ENCODE measurements around the gene PTPRG. TPM values are rescaled to one million over a fixed set of nuclear protein-coding genes. Genes with fewer than 3 reads are reported as not detected.

PTPRG gene
- total and polyA plus RNA-seq, 2 donors (not counting 3 experiments of a cell fraction or from before 2014, with no cell fraction given) = 8.9 to 39.1 TPM

- Histone ChIP-seq H3K27ac (ENCODE audit: insufficient read depth, low read depth, low read length) (no peak overlapping the region), H3K9me1 (replicated peaks; ENCODE audit: control insufficient read depth, extremely low read depth, insufficient read depth, low read length) (no peaks in the 10 kb centered on the region), H3K36me3 (ENCODE audit: control insufficient read depth in 2 of 2, extremely low read depth in 1 of 2, insufficient read depth in 2 of 2, low read length in 2 of 2) (no peaks in the 10 kb centered on the region), H3K9ac (replicated peaks; ENCODE audit: extremely low read depth, insufficient read depth, low read length) (no peak overlapping the region), H3K4me2 (ENCODE audit: insufficient read depth, low read length) (no peak overlapping the region), H3K4me3 (replicated peaks in 1 of 3; ENCODE audit: insufficient read depth in 1 of 3, low read depth in 1 of 3, low read length in 3 of 3) (no peak overlapping the region), H3K4me1 (ENCODE audit: control insufficient read depth, extremely low read depth, insufficient read depth, low read length) (no peaks in the 10 kb centered on the region), H4K20me1 (replicated peaks; ENCODE audit: control insufficient read depth, extremely low read depth, insufficient read depth, low read length) (no peaks in the 10 kb centered on the region), H3K27me3 (ENCODE audit: control insufficient read depth in 2 of 2, insufficient read depth in 2 of 2, low read length in 2 of 2) (no peaks in the 10 kb centered on the region), H3K79me2 (ENCODE audit: control insufficient read depth, insufficient read depth, low read length) (no peaks in the 10 kb centered on the region), H3K9me3 (replicated peaks; ENCODE audit: control insufficient read depth, insufficient read depth, low read length) (no peaks in the 10 kb centered on the region), H2AFZ (ENCODE audit: low read depth, low read length) (no peak overlapping the region)
- TF ChIP-seq MYC (IDR thresholded peaks at IDR 0.05; ENCODE audit: low read depth, low read length) = no peak
- no peak for TF ChIP-seq JUN (IDR thresholded peaks at IDR 0.05; ENCODE audit: borderline replicate concordance, insufficient read depth, insufficient read length, low read depth)
- no peak for TF ChIP-seq CTCF (IDR thresholded peaks at IDR 0.05; ENCODE audit: extremely low read depth in 1 of 2, insufficient read depth in 1 of 2, low read depth in 1 of 2, low read length in 2 of 2)
- TF ChIP-seq, protein P1, sequence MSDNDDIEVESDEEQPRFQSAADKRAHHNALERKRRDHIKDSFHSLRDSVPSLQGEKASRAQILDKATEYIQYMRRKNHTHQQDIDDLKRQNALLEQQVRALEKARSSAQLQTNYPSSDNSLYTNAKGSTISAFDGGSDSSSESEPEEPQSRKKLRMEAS (IDR thresholded peaks at IDR 0.05; ENCODE audit: insufficient read depth, insufficient read length) = no peak
- TF ChIP-seq POLR2AphosphoS5 (IDR thresholded peaks at IDR 0.05; ENCODE audit: insufficient read depth, low read depth, low read length) = no peak
- no peak for TF ChIP-seq GATA2 (IDR thresholded peaks at IDR 0.05; ENCODE audit: insufficient read depth, insufficient read length, low read depth, low read length)
- TF ChIP-seq POLR2A (IDR thresholded peaks at IDR 0.05; ENCODE audit: low read depth, low read length) = no peak
- TF ChIP-seq EZH2 (IDR thresholded peaks at IDR 0.05; ENCODE audit: borderline replicate concordance, low read depth, low read length, severe bottlenecking) = no peak
- TF ChIP-seq FOS (IDR thresholded peaks at IDR 0.05; ENCODE audit: borderline replicate concordance, insufficient read depth, low read length) = no peak
- POLR2A ChIA-PET = no interaction called here
- dilution Hi-C loops (cut with MboI; ENCODE audit: extremely low pct_ligation_motif_present, low sequenced_read_pairs) (no loop called here), intact Hi-C loops (cut with micrococcal nuclease) (no loop called here)
- FAIRE-seq (no peak), DNase-seq (ENCODE audit: low read depth, low spot score) (no peak)
- CTCF ChIA-PET = interaction anchor here (0.9 to 1.7 kb wide), 3 partner anchors 25 to 324 kb away, joined by 3 to 4 read pairs (median 3); no protein-coding TSS in a partner anchor
- no TSS peak for BruUV-seq (replicated peaks)
Observed at GRCh38 chr3:61862614-61863289, 301.4 kb downstream of the PTPRG start.
